Stomach (tissue), 4 donors: ENCODE data around the gene GCKR.

Experiments used
- EP300 ChIP-seq: sonication (generic); formaldehyde crosslinking; IDR thresholded peaks from one replicate; pipeline ENCODE4 v1.6.1; 2017; ENCODE audit warnings: antibody characterized with exemption
- POLR2A ChIP-seq, 4 donors: fragments of 450-650 bp; IDR thresholded peaks; one replicate each; pipeline ENCODE4 v1.6.1; 2016; ENCODE audit warnings: antibody characterized with exemption in 4 of 4, control low read depth in 2 of 4, mild to moderate bottlenecking in 1 of 4, moderate library complexity in 1 of 4
- POLR2AphosphoS5 ChIP-seq, 3 donors: sonication (generic); formaldehyde crosslinking; IDR thresholded peaks; one replicate each; pipeline ENCODE4 v1.6.1; 2016; ENCODE audit warnings: antibody characterized with exemption in 3 of 3
- TF ChIP-seq, protein P1 (sequence below), 7 experiments: fragments of 450-650 bp in 4 of 7; fragments of 200-600 bp in 3 of 7; sonication (generic) in 3 of 7; IDR thresholded peaks; one replicate each; pipeline ENCODE4 v1.5.1; 2016 to 2019; ENCODE audit warnings: antibody characterized with exemption in 7 of 7, control low read depth in 2 of 7, mild to moderate bottlenecking in 1 of 7

DNA sequence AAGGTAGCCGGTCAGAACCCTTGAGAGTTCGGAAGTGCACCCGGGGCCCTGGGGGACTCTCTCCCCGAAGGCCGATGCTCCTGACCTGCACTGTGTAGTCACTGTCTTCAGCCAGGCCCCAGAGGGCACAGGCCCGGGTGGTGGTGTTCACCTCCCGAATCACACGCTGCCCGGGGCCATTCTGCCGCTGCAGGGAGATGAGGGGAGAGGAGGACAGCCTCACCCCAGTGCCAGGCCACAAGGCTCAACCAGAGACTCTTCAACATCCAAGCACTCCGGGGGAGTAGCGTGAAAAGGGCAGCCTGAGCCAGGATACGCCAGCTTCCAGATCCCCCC is 2.7 kb upstream of the GCKR start:
- TF ChIP-seq POLR2A (IDR thresholded peaks at IDR 0.05) (no peak), POLR2AphosphoS5 (IDR thresholded peaks at IDR 0.05) (no peak), EP300 (no peak)
- TF ChIP-seq, protein P1, sequence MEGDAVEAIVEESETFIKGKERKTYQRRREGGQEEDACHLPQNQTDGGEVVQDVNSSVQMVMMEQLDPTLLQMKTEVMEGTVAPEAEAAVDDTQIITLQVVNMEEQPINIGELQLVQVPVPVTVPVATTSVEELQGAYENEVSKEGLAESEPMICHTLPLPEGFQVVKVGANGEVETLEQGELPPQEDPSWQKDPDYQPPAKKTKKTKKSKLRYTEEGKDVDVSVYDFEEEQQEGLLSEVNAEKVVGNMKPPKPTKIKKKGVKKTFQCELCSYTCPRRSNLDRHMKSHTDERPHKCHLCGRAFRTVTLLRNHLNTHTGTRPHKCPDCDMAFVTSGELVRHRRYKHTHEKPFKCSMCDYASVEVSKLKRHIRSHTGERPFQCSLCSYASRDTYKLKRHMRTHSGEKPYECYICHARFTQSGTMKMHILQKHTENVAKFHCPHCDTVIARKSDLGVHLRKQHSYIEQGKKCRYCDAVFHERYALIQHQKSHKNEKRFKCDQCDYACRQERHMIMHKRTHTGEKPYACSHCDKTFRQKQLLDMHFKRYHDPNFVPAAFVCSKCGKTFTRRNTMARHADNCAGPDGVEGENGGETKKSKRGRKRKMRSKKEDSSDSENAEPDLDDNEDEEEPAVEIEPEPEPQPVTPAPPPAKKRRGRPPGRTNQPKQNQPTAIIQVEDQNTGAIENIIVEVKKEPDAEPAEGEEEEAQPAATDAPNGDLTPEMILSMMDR (IDR thresholded peaks at IDR 0.05): no peak
